PC-3 (cell line): Measurements from ENCODE around the gene RAD17. TPM values are rescaled to one million over a fixed set of nuclear protein-coding genes. Genes with fewer than 3 reads are reported as not detected.
A peak's percentile ranks its signal among the peaks of the same experiment; 100 is the strongest.
"Not testable (repeated sequence)": the region's sequence is repeated elsewhere in the genome, so short reads cannot be mapped to it uniquely, and the experiment has no call there.

ENCODE experiments used
- ATAC-seq: fragments of 200-7000 bp; cut with Tn5 transposase; 2 replicates; pipeline ENCODE4 v1.9.1; 2020; ENCODE audit warnings: mild to moderate bottlenecking, moderate library complexity
- BruUV-seq: library from RNA; stranded (reverse); fragments of 400-500 nt; replicated peaks from 2 replicates; lab custom pipeline; 2021; lab: Mats Ljungman, UMichigan
- CTCF ChIA-PET: fragments of 300-600 bp; sonication (Branson Sonifier 250); formaldehyde crosslinking; loops from one replicate; lab custom pipeline; 2022; ENCODE audit warnings: antibody characterized with exemption; lab: Charles Lee
- POLR2A ChIA-PET: fragments of 300-600 bp; sonication (Branson Sonifier 250); formaldehyde crosslinking; loops from one replicate; lab custom pipeline; 2022; ENCODE audit warnings: antibody characterized with exemption; ENCODE audit not compliant: unreplicated experiment; lab: Charles Lee
- DNase-seq: peaks from one replicate; pipeline ENCODE4 v3.0.0-alpha.2; 2015
- H2AFZ ChIP-seq: fragments of 300-600 bp; sonication (generic); 2 replicates; pipeline ENCODE4 v1.6.0; 2016; ENCODE audit warnings: antibody characterized with exemption, low read length
- H3F3A ChIP-seq: fragments of 300-600 bp; sonication (generic); one replicate; pipeline ENCODE4 v1.6.0; 2017; ENCODE audit warnings: antibody characterized with exemption, low read length, control low read depth, mild to moderate bottlenecking; ENCODE audit not compliant: unreplicated experiment
- H3K27ac ChIP-seq: fragments of 300-600 bp; sonication (generic); 2 replicates; pipeline ENCODE4 v1.5.1; 2016; ENCODE audit warnings: mild to moderate bottlenecking, low read length
- H3K27me3 ChIP-seq: fragments of 300-600 bp; sonication (generic); 2 replicates; pipeline ENCODE4 v1.6.1; 2016; ENCODE audit warnings: low read length, mixed read lengths
- H3K36me3 ChIP-seq: fragments of 300-600 bp; sonication (generic); 2 replicates; pipeline ENCODE4 v1.6.1; 2016; ENCODE audit warnings: low read depth, mixed run types, low read length, mixed read lengths
- H3K4me1 ChIP-seq: fragments of 300-600 bp; sonication (generic); 2 replicates; pipeline ENCODE4 v1.5.1; 2016; ENCODE audit warnings: low read length; ENCODE audit not compliant: insufficient read depth
- H3K4me2 ChIP-seq: fragments of 300-600 bp; sonication (generic); 2 replicates; pipeline ENCODE4 v1.6.0; 2016; ENCODE audit warnings: low read length
- H3K4me3 ChIP-seq: fragments of 300-600 bp; sonication (generic); 2 replicates; pipeline ENCODE4 v1.5.1; 2016; ENCODE audit warnings: mild to moderate bottlenecking, low read length, mixed read lengths
- H3K79me2 ChIP-seq: fragments of 300-600 bp; sonication (generic); 2 replicates; pipeline ENCODE4 v1.6.1; 2017; ENCODE audit warnings: low read length, mixed read lengths
- H3K9ac ChIP-seq: fragments of 300-600 bp; sonication (generic); 2 replicates; pipeline ENCODE4 v1.6.0; 2016; ENCODE audit warnings: mild to moderate bottlenecking, low read length
- H3K9me2 ChIP-seq: fragments of 300-600 bp; sonication (generic); replicated peaks from 2 replicates; pipeline ENCODE4 v1.6.1; 2016; ENCODE audit warnings: mixed run types, low read length, mixed read lengths
- H3K9me3 ChIP-seq: fragments of 300-600 bp; sonication (generic); 2 replicates; pipeline ENCODE4 v1.6.1; 2016; ENCODE audit warnings: low read length, mixed read lengths
- H4K20me1 ChIP-seq: fragments of 300-600 bp; sonication (generic); 2 replicates; pipeline ENCODE4 v1.6.1; 2016; ENCODE audit warnings: low read length, mixed read lengths
- CTCF ChIP-seq: fragments of 300-600 bp; sonication (generic); conservative IDR thresholded peaks from 2 replicates; pipeline ENCODE4 v1.5.1; 2017; ENCODE audit warnings: antibody characterized with exemption, low read depth, mild to moderate bottlenecking, low read length
- EZH2 ChIP-seq: fragments of 300-600 bp; sonication (generic); IDR thresholded peaks from one replicate; pipeline ENCODE4 v1.6.1; 2017; ENCODE audit warnings: antibody characterized with exemption, mild to moderate bottlenecking, low read length; ENCODE audit not compliant: unreplicated experiment
- EZH2phosphoT487 ChIP-seq: fragments of 300-600 bp; sonication (generic); IDR thresholded peaks from 2 replicates; pipeline ENCODE4 v1.6.1; 2018; ENCODE audit warnings: mild to moderate bottlenecking, antibody characterized with exemption, low read length, borderline replicate concordance
- intact Hi-C: fragments of 100-400 bp; cut with micrococcal nuclease; formaldehyde crosslinking; loops from 2 replicates; pipeline ENCODE4 v1.9.0; 2023
- total RNA-seq: library from RNA; depleted of rRNA; stranded (reverse); fragments of >200 nt; gene quantifications from 2 replicates; pipeline ENCODE4 v1.2.3, GENCODE V29; 2014

The RAD17 gene
- total RNA-seq, 1 experiment from 2014 or later, result 13.5 TPM

GRCh38 chr5:69368458-69369339 lies 919 bp upstream of the RAD17 start:
- Histone ChIP-seq H3K27me3 (no peaks in the 10 kb centered on the region), H4K20me1 (peaks cover 19% of the 10 kb centered on the region), H2AFZ (peak overlapping the region; percentile 93), H3K27ac (peak overlapping the region; percentile 95), H3F3A (no peaks in the 10 kb centered on the region), H3K36me3 (peaks cover 20% of the 10 kb centered on the region; the same call in 1 of the 2 replicates), H3K4me1 (peaks cover 16% of the 10 kb centered on the region; the same call in 1 of the 2 replicates), H3K4me3 (peak overlapping the region; percentile 100), H3K9ac (peak overlapping the region; percentile 99), H3K79me2 (peaks cover 78% of the 10 kb centered on the region), H3K9me2 (no peaks in the 10 kb centered on the region), H3K4me2 (peak overlapping the region; percentile 91), H3K9me3 (no peaks in the 10 kb centered on the region)
- intact Hi-C loops, result loop anchor here (2.0 to 5.0 kb wide), 2 partner anchors 36 to 276 kb away; partner anchors contain the start of gene CCDC125
- DNase-seq (peak; percentile 16), ATAC-seq (no peak; the same call in 1 of the 2 replicates)
- BruUV-seq, result TSS peak; percentile 70
- CTCF ChIA-PET, result interaction anchor here (1.5 kb wide), 1 partner anchor 276 kb away, joined by 4 read pairs; no protein-coding TSS in a partner anchor
- TF ChIP-seq EZH2 (no peak), EZH2phosphoT487 (no peak), CTCF (no peak)
- POLR2A ChIA-PET, result no interaction called here

GRCh38 chr5:69370335-69370734 lies 717 bp downstream of the RAD17 start:
- H3K27ac ChIP-seq, result not testable (repeated sequence)

GRCh38 chr5:69372394-69372793 lies 2.8 kb downstream of the RAD17 start:
- DNase-seq (no peak), ATAC-seq (no peak)
- Histone ChIP-seq H3K9me3 (no peaks in the 10 kb centered on the region), H3F3A (no peaks in the 10 kb centered on the region), H4K20me1 (peaks cover 14% of the 10 kb centered on the region), H3K79me2 (peaks cover 42% of the 10 kb centered on the region), H3K27me3 (no peaks in the 10 kb centered on the region), H2AFZ (no peak overlapping the region), H3K4me1 (peaks cover 15% of the 10 kb centered on the region; the same call in 1 of the 2 replicates), H3K27ac (no peak overlapping the region), H3K9me2 (no peaks in the 10 kb centered on the region), H3K4me3 (peak overlapping the region; percentile 100), H3K9ac (no peak overlapping the region), H3K36me3 (no peaks in the 10 kb centered on the region; the same call in 1 of the 2 replicates), H3K4me2 (peak overlapping the region; percentile 91)
- CTCF ChIA-PET, result no interaction called here
- TF ChIP-seq EZH2phosphoT487, result no peak
- no peak for TF ChIP-seq CTCF
- TF ChIP-seq EZH2, result no peak
- intact Hi-C loops, result no loop called here
- POLR2A ChIA-PET, result no interaction called here
- BruUV-seq, result no TSS peak

More at GRCh38 chr5:69370335-69370734, 717 bp downstream of the RAD17 start:
- Histone ChIP-seq H3K4me2 (peak overlapping the region; percentile 91), H2AFZ (peak overlapping the region; percentile 93), H4K20me1 (peaks cover 14% of the 10 kb centered on the region), H3K79me2 (peaks cover 62% of the 10 kb centered on the region), H3K4me1 (peaks cover 16% of the 10 kb centered on the region; the same call in 1 of the 2 replicates), H3K9ac (peak overlapping the region; percentile 99), H3K4me3 (peak overlapping the region; percentile 100)
- intact Hi-C loops, ATAC-seq, H3F3A ChIP-seq, DNase-seq, H3K9me3 ChIP-seq, BruUV-seq, H3K27me3 ChIP-seq, CTCF ChIA-PET, H3K36me3 ChIP-seq, POLR2A ChIA-PET, H3K9me2 ChIP-seq: not testable (repeated sequence)
